ENCODE results near the gene GP9. TPM values are rescaled to one million over a fixed set of nuclear protein-coding genes. Genes with fewer than 3 reads are reported as not detected.

Gene GP9
- total RNA-seq, 4 donors from 2014 or later = 0.64 to 1.2 TPM; not detected in 2

DNA sequence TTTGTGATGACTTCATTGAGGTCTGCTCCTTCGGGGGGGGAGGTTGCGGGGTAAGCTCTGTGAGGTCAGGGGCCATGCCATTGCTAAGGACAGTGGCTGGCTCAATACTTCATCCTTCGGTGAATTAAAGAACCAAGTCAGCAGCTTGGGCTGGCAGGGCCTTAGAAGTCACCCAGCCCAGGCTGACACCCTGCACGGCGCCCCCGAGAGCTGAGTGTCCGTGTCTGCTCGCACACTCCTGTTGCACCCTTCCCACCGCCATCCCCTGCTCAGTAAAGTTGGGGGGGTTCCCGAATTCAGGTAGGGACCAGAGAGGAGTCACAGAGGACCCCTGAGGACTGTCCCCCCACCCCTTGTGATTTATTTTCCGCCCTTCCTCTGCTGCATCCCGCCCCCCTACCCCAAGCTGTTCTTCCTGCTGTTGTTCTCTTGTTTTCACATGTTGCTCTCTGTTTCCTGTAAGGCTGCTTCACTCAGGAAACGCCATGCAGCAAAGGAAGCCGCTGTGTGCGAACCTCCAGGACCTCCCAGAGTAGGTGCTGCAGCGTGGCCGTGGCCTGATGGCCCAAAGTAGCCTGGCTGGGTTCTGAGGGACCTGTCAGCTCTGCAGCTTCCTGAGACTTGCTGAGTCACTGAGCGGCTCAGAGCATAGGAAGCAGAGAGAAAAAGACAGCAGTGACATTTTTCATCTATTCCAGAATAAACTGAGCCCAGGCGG, 45.0 kb upstream of the GP9 start:
- Histone ChIP-seq H3K36me3 (no peaks in the 10 kb centered on the region), H3K4me1 (peaks cover 8 to 32% (median 26%) of the 10 kb centered on the region in 4 donors), H3K4me3 (no peak overlapping the region), H3K27ac (peak overlapping the region; percentile 62 to 84 (median 80)), H3K9me3 (no peaks in the 10 kb centered on the region), H3K27me3 (no peaks in the 10 kb centered on the region)
- intact Hi-C loops (cut with DNase I; ENCODE audit: low total_unique reads) (no loop called here), in situ Hi-C loops (cut with MboI; ENCODE audit: low pct_ligation_motif_present in 1 of 4, low pct_unique_long_range_greater_than_20kb in 1 of 4, low sequenced_read_pairs in 3 of 4) (no loop called here)
- peak; percentile 39 for DNase-seq
- TF ChIP-seq EP300 (IDR thresholded peaks at IDR 0.05; ENCODE audit: low read depth) (no peak), POLR2A (IDR thresholded peaks at IDR 0.05) (no peak), CTCF (IDR thresholded peaks at IDR 0.05) (no peak), POLR2AphosphoS5 (IDR thresholded peaks at IDR 0.05) (no peak)
- WGBS, 2 donors (ENCODE audit: low coverage in 1 of 2) = 67 to 81% methylated on average over 1 to 19 of the region's 19 CpGs

DNA sequence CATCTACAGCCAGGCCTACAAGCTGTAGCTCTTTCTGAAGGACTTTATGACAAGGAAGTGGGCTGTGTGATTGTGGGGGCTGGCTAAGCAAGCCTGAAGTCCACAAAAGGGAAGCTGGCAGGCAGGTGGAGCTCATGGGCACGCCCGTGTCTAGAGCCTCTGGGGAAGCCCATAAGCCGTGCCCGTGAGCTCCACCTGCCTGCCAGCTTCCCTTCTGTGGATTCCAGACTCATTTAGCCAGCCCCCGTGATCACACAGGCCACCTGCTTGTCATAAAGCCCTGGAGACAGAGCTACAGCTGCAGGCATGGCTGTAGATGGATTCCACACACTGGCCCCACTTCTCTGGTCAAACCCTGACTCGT, 44.2 kb upstream of the GP9 start:
- H3K27me3 ChIP-seq = no peaks in the 10 kb centered on the region
- no peak overlapping the region for H3K4me3 ChIP-seq
- H3K36me3 ChIP-seq = no peaks in the 10 kb centered on the region
- WGBS, 2 donors (ENCODE audit: low coverage in 1 of 2) = 28% methylated on average over 4 of the region's 6 CpGs; no CpG with 5 or more reads in 1 of the 2 donors
- in situ Hi-C loops (cut with MboI; ENCODE audit: low pct_ligation_motif_present in 1 of 4, low pct_unique_long_range_greater_than_20kb in 1 of 4, low sequenced_read_pairs in 3 of 4) (no loop called here), intact Hi-C loops (cut with DNase I; ENCODE audit: low total_unique reads) (no loop called here)
- TF ChIP-seq POLR2AphosphoS5 (IDR thresholded peaks at IDR 0.05) (peak in 1 of 3 donors; percentile 7), EP300 (IDR thresholded peaks at IDR 0.05; ENCODE audit: low read depth) (no peak), CTCF (IDR thresholded peaks at IDR 0.05) (peak in 2 of 5 experiments; percentile 29 to 37), POLR2A (IDR thresholded peaks at IDR 0.05) (no peak)
- peak; percentile 85 for DNase-seq
- no peaks in the 10 kb centered on the region for H3K9me3 ChIP-seq
- H3K27ac ChIP-seq = peak overlapping the region; percentile 62 to 84 (median 80)
- peaks cover 8 to 32% (median 26%) of the 10 kb centered on the region in 4 donors for H3K4me1 ChIP-seq

DNA sequence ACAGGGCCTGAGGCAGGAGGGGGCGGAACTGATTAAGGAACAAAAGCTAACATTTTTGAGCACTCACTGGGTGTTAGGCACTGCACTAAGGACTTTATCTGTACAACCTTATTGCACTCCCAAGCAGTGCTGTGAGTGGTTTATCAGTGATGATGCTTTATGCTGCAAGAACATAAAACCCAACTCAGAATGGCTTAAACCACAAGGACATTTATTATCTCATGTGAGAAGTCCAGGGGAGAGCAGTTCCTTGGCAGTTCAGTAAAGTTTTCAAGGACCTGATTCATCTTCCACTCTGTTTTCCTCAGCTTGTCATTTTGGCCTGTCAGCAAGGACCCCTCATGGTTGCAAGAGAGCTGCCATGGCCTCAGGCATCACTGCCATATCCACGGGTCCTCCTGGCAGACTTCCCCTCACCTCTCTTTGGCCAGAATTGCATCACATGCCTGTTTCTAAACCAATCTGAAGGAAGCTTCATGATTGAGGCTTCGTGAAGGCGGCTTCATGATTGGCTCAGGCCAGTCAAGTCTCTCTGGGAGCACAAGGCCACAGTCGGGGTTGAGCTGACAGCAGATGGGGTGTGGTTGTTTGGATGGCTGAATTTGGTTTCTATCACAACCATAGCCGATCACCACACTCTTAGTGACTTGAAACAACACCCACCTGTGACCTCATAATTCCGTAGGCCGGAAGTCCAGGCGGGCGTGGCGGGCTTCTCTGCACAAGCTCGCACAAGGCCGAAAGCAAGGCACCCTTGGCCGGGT, 43.7 kb upstream of the GP9 start:
- Histone ChIP-seq H3K9me3 (no peaks in the 10 kb centered on the region), H3K27ac (peak overlapping the region; percentile 62 to 84 (median 80)), H3K36me3 (no peaks in the 10 kb centered on the region), H3K4me3 (no peak overlapping the region), H3K27me3 (no peaks in the 10 kb centered on the region), H3K4me1 (peaks cover 8 to 32% (median 26%) of the 10 kb centered on the region in 4 donors)
- in situ Hi-C loops (cut with MboI; ENCODE audit: low pct_ligation_motif_present in 1 of 4, low pct_unique_long_range_greater_than_20kb in 1 of 4, low sequenced_read_pairs in 3 of 4) (no loop called here), intact Hi-C loops (cut with DNase I; ENCODE audit: low total_unique reads) (no loop called here)
- no peak for TF ChIP-seq EP300 (IDR thresholded peaks at IDR 0.05; ENCODE audit: low read depth)
- TF ChIP-seq POLR2AphosphoS5 (IDR thresholded peaks at IDR 0.05) = peak in 1 of 3 donors; percentile 19
- TF ChIP-seq POLR2A (IDR thresholded peaks at IDR 0.05) = peak; percentile 35
- TF ChIP-seq CTCF (IDR thresholded peaks at IDR 0.05) = no peak
- 42% methylated on average over 14 of the region's 14 CpGs; no CpG with 5 or more reads in 1 of the 2 donors for WGBS, 2 donors (ENCODE audit: low coverage in 1 of 2)
- DNase-seq = peak; percentile 79

- H3K4me1 ChIP-seq = peaks cover 8 to 32% (median 26%) of the 10 kb centered on the region in 4 donors
- no peaks in the 10 kb centered on the region for H3K27me3 ChIP-seq
- H3K36me3 ChIP-seq = no peaks in the 10 kb centered on the region
- no peak for DNase-seq
- peak overlapping the region; percentile 62 to 84 (median 80) for H3K27ac ChIP-seq
- TF ChIP-seq POLR2A (IDR thresholded peaks at IDR 0.05) = peak; percentile 1
- TF ChIP-seq EP300 (IDR thresholded peaks at IDR 0.05; ENCODE audit: low read depth) = no peak
- no peak for TF ChIP-seq POLR2AphosphoS5 (IDR thresholded peaks at IDR 0.05)
- intact Hi-C loops (cut with DNase I; ENCODE audit: low total_unique reads) (no loop called here), in situ Hi-C loops (cut with MboI; ENCODE audit: low pct_ligation_motif_present in 1 of 4, low pct_unique_long_range_greater_than_20kb in 1 of 4, low sequenced_read_pairs in 3 of 4) (no loop called here)
- H3K9me3 ChIP-seq = no peaks in the 10 kb centered on the region
- 39 to 50% methylated on average over 4 to 7 of the region's 7 CpGs for WGBS, 2 donors (ENCODE audit: low coverage in 1 of 2)
- H3K4me3 ChIP-seq = no peak overlapping the region
These were observed 43.1 kb upstream of the GP9 start for GRCh38 chr3:129017484-129017899.
